ENCODE data around the gene CBL. TPM values are rescaled to one million over a fixed set of nuclear protein-coding genes. Genes with fewer than 3 reads are reported as not detected.

The CBL gene
- total and polyA plus RNA-seq, 12 donors, result 2.7 to 15.6 (median 8.2) TPM

- intact Hi-C loops (cut with DNase I), result loop anchor here in 7 of 10 donors (5.0 to 10.0 kb wide), 3 partner anchors 117 to 122 kb away; no protein-coding TSS in a partner anchor
- no peak overlapping the region for H3K4me3 ChIP-seq
- no peaks in the 10 kb centered on the region for H3K9me3 ChIP-seq
- H3K4me1 ChIP-seq, result peaks cover 10 to 63% (median 32%) of the 10 kb centered on the region in 9 donors
- 61 to 63% methylated on average over 9 of the region's 9 CpGs for WGBS, 2 donors
- DNase-seq (no peak), ATAC-seq (no peak)
- peak overlapping the region in 5 of 10 donors; percentile 35 to 98 (median 58) for H3K27ac ChIP-seq
- H3K27me3 ChIP-seq, result peaks cover 0 to 7% (median 0%) of the 10 kb centered on the region in 7 donors
- H3K36me3 ChIP-seq, result peaks cover 0 to 37% (median 7%) of the 10 kb centered on the region in 9 donors
- TF ChIP-seq, protein P1, sequence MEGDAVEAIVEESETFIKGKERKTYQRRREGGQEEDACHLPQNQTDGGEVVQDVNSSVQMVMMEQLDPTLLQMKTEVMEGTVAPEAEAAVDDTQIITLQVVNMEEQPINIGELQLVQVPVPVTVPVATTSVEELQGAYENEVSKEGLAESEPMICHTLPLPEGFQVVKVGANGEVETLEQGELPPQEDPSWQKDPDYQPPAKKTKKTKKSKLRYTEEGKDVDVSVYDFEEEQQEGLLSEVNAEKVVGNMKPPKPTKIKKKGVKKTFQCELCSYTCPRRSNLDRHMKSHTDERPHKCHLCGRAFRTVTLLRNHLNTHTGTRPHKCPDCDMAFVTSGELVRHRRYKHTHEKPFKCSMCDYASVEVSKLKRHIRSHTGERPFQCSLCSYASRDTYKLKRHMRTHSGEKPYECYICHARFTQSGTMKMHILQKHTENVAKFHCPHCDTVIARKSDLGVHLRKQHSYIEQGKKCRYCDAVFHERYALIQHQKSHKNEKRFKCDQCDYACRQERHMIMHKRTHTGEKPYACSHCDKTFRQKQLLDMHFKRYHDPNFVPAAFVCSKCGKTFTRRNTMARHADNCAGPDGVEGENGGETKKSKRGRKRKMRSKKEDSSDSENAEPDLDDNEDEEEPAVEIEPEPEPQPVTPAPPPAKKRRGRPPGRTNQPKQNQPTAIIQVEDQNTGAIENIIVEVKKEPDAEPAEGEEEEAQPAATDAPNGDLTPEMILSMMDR (IDR thresholded peaks at IDR 0.05), result no peak
These were observed 149.1 kb downstream of the CBL start for GRCh38 chr11:119355091-119355843.

GRCh38 chr11:119356349-119357031, 150.4 kb downstream of the CBL start:
- TF ChIP-seq, protein P1 (IDR thresholded peaks at IDR 0.05), result peak; percentile 70 to 93 (median 86)
- 1 to 3% methylated on average over 48 to 54 of the region's 54 CpGs for WGBS, 2 donors
- intact Hi-C loops (cut with DNase I), result loop anchor here in 9 of 10 donors (1.0 to 10.0 kb wide), 8 partner anchors 15 to 121 kb away; partner anchors contain the start of gene USP2 (in 1 of the 9)

GRCh38 chr11:119357074-119357473, 150.9 kb downstream of the CBL start:
- Histone ChIP-seq H3K4me1 (peaks cover 19 to 77% (median 41%) of the 10 kb centered on the region in 9 donors), H3K27me3 (peaks cover 0 to 10% (median 0%) of the 10 kb centered on the region in 7 donors), H3K4me3 (peak overlapping the region in 9 of 10 donors; percentile 37 to 63 (median 59)), H3K27ac (peak overlapping the region; percentile 27 to 98 (median 66)), H3K9me3 (no peaks in the 10 kb centered on the region), H3K36me3 (peaks cover 0 to 41% (median 7%) of the 10 kb centered on the region in 9 donors)
- WGBS, 2 donors, result 29 to 31% methylated on average over 13 of the region's 13 CpGs
- DNase-seq (no peak), ATAC-seq (no peak)
- TF ChIP-seq, protein P1 (IDR thresholded peaks at IDR 0.05), result no peak
- intact Hi-C loops (cut with DNase I), result loop anchor here in 9 of 10 donors (1.0 to 10.0 kb wide), 6 partner anchors 14 to 120 kb away; partner anchors contain the start of gene USP2 (in 1 of the 9)

More at GRCh38 chr11:119356349-119357031, 150.4 kb downstream of the CBL start:
- Histone ChIP-seq H3K36me3 (peaks cover 0 to 41% (median 7%) of the 10 kb centered on the region in 9 donors), H3K4me3 (peak overlapping the region; percentile 36 to 63 (median 58)), H3K4me1 (peaks cover 19 to 73% (median 42%) of the 10 kb centered on the region in 9 donors), H3K27me3 (peaks cover 0 to 7% (median 0%) of the 10 kb centered on the region in 7 donors), H3K9me3 (no peaks in the 10 kb centered on the region), H3K27ac (peak overlapping the region; percentile 27 to 98 (median 66))
- ATAC-seq (peak; percentile 66 to 86 (median 76)), DNase-seq (peak; percentile 81 to 84)

Small RNA genes lying within 50 kb of the gene (microRNA-seq; reads per million reads assigned to microRNA genes)
- 0 reads per million in 2 donors for gene MIR6756

Other genes with a start within 250 kb of the CBL start
- gene FOXR1, start 234.6 kb upstream of the CBL start, total RNA-seq, result not detected
- gene FOXR1, start 234.6 kb upstream of the CBL start, polyA plus RNA-seq, result not detected
- gene CENATAC, start 208.2 kb upstream of the CBL start, total RNA-seq, result 10 to 100 TPM in 7 of 10 donors, 1 to 10 TPM in 3; 7.8 to 13.5 (median 11.3) TPM
- gene CENATAC, start 208.2 kb upstream of the CBL start, polyA plus RNA-seq, result 10 to 100 TPM in 1 of 2 donors, 1 to 10 TPM in 1; 8.2 to 85.2 TPM
- 100 to 1,000 TPM; 743 to 915 (median 823) TPM for gene RPS25, start 188.0 kb upstream of the CBL start, total RNA-seq
- gene RPS25, start 188.0 kb upstream of the CBL start, polyA plus RNA-seq, result 1,000 to 10,000 TPM; 1,404 to 1,607 TPM
- gene TRAPPC4, start 187.6 kb upstream of the CBL start, total RNA-seq, result 10 to 100 TPM; 29.5 to 51.4 (median 37.5) TPM
- 10 to 100 TPM; 14.6 to 95.1 TPM for gene TRAPPC4, start 187.6 kb upstream of the CBL start, polyA plus RNA-seq
- gene SLC37A4, start 175.5 kb upstream of the CBL start, total RNA-seq, result 10 to 100 TPM in 1 of 10 donors, 1 to 10 TPM in 9; 3.8 to 12.0 (median 6.5) TPM
- gene SLC37A4, start 175.5 kb upstream of the CBL start, polyA plus RNA-seq, result 10 to 100 TPM in 1 of 2 donors, 1 to 10 TPM in 1; 7.6 to 11.1 TPM
- gene HYOU1, start 149.1 kb upstream of the CBL start, total RNA-seq, result 10 to 100 TPM; 45.0 to 96.4 (median 64.4) TPM
- gene HYOU1, start 149.1 kb upstream of the CBL start, polyA plus RNA-seq, result 100 to 1,000 TPM in 1 of 2 donors, 10 to 100 TPM in 1; 33.0 to 179 TPM
- gene VPS11, start 138.5 kb upstream of the CBL start, total RNA-seq, result 10 to 100 TPM; 15.7 to 23.8 (median 21.5) TPM
- 10 to 100 TPM; 23.7 to 44.2 TPM for gene VPS11, start 138.5 kb upstream of the CBL start, polyA plus RNA-seq
- gene HMBS, start 121.5 kb upstream of the CBL start, total RNA-seq, result 10 to 100 TPM; 14.3 to 24.9 (median 17.3) TPM
- gene HMBS, start 121.5 kb upstream of the CBL start, polyA plus RNA-seq, result 10 to 100 TPM; 33.0 to 39.7 TPM
- gene DPAGT1, start 104.5 kb upstream of the CBL start, total RNA-seq, result 10 to 100 TPM in 9 of 10 donors, 1 to 10 TPM in 1; 8.6 to 23.2 (median 16.5) TPM
- 10 to 100 TPM; 15.3 to 24.3 TPM for gene DPAGT1, start 104.5 kb upstream of the CBL start, polyA plus RNA-seq
- gene C2CD2L, start 99.0 kb upstream of the CBL start, total RNA-seq, result 10 to 100 TPM in 3 of 10 donors, 1 to 10 TPM in 7; 6.6 to 13.7 (median 8.4) TPM
- gene C2CD2L, start 99.0 kb upstream of the CBL start, polyA plus RNA-seq, result 10 to 100 TPM in 1 of 2 donors, 1 to 10 TPM in 1; 6.1 to 11.6 TPM
- 10 to 100 TPM in 8 of 10 donors, 1 to 10 TPM in 2; 8.9 to 15.8 (median 11.5) TPM for gene HINFP, start 84.8 kb upstream of the CBL start, total RNA-seq
- 10 to 100 TPM in 1 of 2 donors, 1 to 10 TPM in 1; 8.6 to 18.1 TPM for gene HINFP, start 84.8 kb upstream of the CBL start, polyA plus RNA-seq
- 1 to 10 TPM in 7 of 10 donors, under 1 TPM in 3; 0.40 to 1.6 (median 1.2) TPM for gene ABCG4, start 57.3 kb upstream of the CBL start, total RNA-seq
- 1 to 10 TPM in 1 of 2 donors, under 1 TPM in 1; 0.17 to 1.1 TPM for gene ABCG4, start 57.3 kb upstream of the CBL start, polyA plus RNA-seq
- 10 to 100 TPM; 24.3 to 39.3 (median 33.6) TPM for gene NLRX1, start 37.6 kb upstream of the CBL start, total RNA-seq
- 10 to 100 TPM in 1 of 2 donors, 1 to 10 TPM in 1; 7.9 to 11.1 TPM for gene NLRX1, start 37.6 kb upstream of the CBL start, polyA plus RNA-seq
- gene NHERF4, start 20.9 kb upstream of the CBL start, total RNA-seq, result under 1 TPM in 1 of 10 donors, not detected in 9; 0.32 TPM
- gene NHERF4, start 20.9 kb upstream of the CBL start, polyA plus RNA-seq, result not detected
- gene MCAM, start 110.8 kb downstream of the CBL start, total RNA-seq, result 100 to 1,000 TPM in 4 of 10 donors, 10 to 100 TPM in 6; 37.8 to 136 (median 96.9) TPM
- 10 to 100 TPM; 35.8 to 97.5 TPM for gene MCAM, start 110.8 kb downstream of the CBL start, polyA plus RNA-seq
- 10 to 100 TPM; 11.1 to 17.6 (median 13.4) TPM for gene RNF26, start 128.2 kb downstream of the CBL start, total RNA-seq
- 10 to 100 TPM in 1 of 2 donors, 1 to 10 TPM in 1; 6.4 to 13.2 TPM for gene RNF26, start 128.2 kb downstream of the CBL start, polyA plus RNA-seq
- gene C1QTNF5, start 134.5 kb downstream of the CBL start, total RNA-seq, result 10 to 100 TPM; 11.4 to 25.1 (median 19.9) TPM
- gene C1QTNF5, start 134.5 kb downstream of the CBL start, polyA plus RNA-seq, result 10 to 100 TPM; 32.8 to 35.7 TPM
- not detected for gene MFRP, start 140.4 kb downstream of the CBL start, total RNA-seq
- gene MFRP, start 140.4 kb downstream of the CBL start, polyA plus RNA-seq, result under 1 TPM in 1 of 2 donors, not detected in 1; 0.04 TPM
- gene USP2, start 175.4 kb downstream of the CBL start, total RNA-seq, result 100 to 1,000 TPM in 9 of 10 donors, 10 to 100 TPM in 1; 87.0 to 183 (median 136) TPM
- gene USP2, start 175.4 kb downstream of the CBL start, polyA plus RNA-seq, result 10 to 100 TPM; 42.0 to 64.9 TPM
- 10 to 100 TPM in 2 of 10 donors, 1 to 10 TPM in 6, under 1 TPM in 2; 0.61 to 26.6 (median 5.0) TPM for gene THY1, start 216.8 kb downstream of the CBL start, total RNA-seq
- gene THY1, start 216.8 kb downstream of the CBL start, polyA plus RNA-seq, result 10 to 100 TPM in 1 of 2 donors, under 1 TPM in 1; 0.95 to 18.1 TPM